Neural crest cell (in vitro differentiated cells): ENCODE measurements around the gene MLYCD. TPM values are rescaled to one million over a fixed set of nuclear protein-coding genes. Genes with fewer than 3 reads are reported as not detected.
A peak's percentile ranks its signal among the peaks of the same experiment; 100 is the strongest.

Experiments used
- DNase-seq: peaks from one replicate; pipeline ENCODE4 v3.0.0; 2021; ENCODE audit warnings: low read depth, mixed read lengths, low spot score
- H3K27ac Mint-ChIP-seq: one replicate; pipeline ENCODE4 v1.8.0; 2021; ENCODE audit warnings: mild to moderate bottlenecking, mixed read lengths; ENCODE audit not compliant: unreplicated experiment
- H3K27me3 Mint-ChIP-seq: 2 replicates; pipeline ENCODE4 v1.8.0; 2021; ENCODE audit warnings: low read depth, mild to moderate bottlenecking, mixed read lengths
- H3K36me3 Mint-ChIP-seq: 2 replicates; pipeline ENCODE4 v1.8.0; 2021; ENCODE audit warnings: low read depth, mild to moderate bottlenecking, mixed read lengths
- H3K4me1 Mint-ChIP-seq: 2 replicates; pipeline ENCODE4 v1.8.0; 2021; ENCODE audit warnings: mixed read lengths
- H3K4me3 Mint-ChIP-seq: one replicate; pipeline ENCODE4 v1.8.0; 2021; ENCODE audit warnings: mild to moderate bottlenecking, mixed read lengths
- H3K9me3 Mint-ChIP-seq: 2 replicates; pipeline ENCODE4 v1.8.0; 2021; ENCODE audit warnings: mixed read lengths
- CTCF ChIP-seq: fragments of 200-600 bp; sonication (generic); conservative IDR thresholded peaks from 2 replicates; pipeline ENCODE4 v1.5.0; 2021; ENCODE audit warnings: antibody characterized with exemption, mild to moderate bottlenecking
- total RNA-seq: library from RNA; stranded (reverse); gene quantifications from 2 replicates; pipeline ENCODE4 v1.2.1, GENCODE V29; 2021

The MLYCD gene
- total RNA-seq, 1 donor from 2014 or later, result 5.2 TPM

GRCh38 chr16:83917152-83918120, 18.5 kb downstream of the MLYCD start:
- TF ChIP-seq CTCF, result no peak
- H3K27me3 Mint-ChIP-seq, result no peaks in the 10 kb centered on the region
- H3K4me3 Mint-ChIP-seq, result no peak overlapping the region
- no peak for DNase-seq
- peaks cover under 1% of the 10 kb centered on the region for H3K4me1 Mint-ChIP-seq
- peaks cover 5% of the 10 kb centered on the region for H3K9me3 Mint-ChIP-seq
- peak overlapping the region; percentile 19 for H3K27ac Mint-ChIP-seq
- peaks cover 59% of the 10 kb centered on the region for H3K36me3 Mint-ChIP-seq

- TF ChIP-seq CTCF, result no peak
- Mint-ChIP-seq H3K36me3 (peaks cover 49% of the 10 kb centered on the region), H3K27ac (no peak overlapping the region), H3K4me3 (no peak overlapping the region), H3K4me1 (peaks cover 13% of the 10 kb centered on the region), H3K9me3 (peaks cover 4% of the 10 kb centered on the region), H3K27me3 (no peaks in the 10 kb centered on the region)
- no peak for DNase-seq
These were observed 22.1 kb downstream of the MLYCD start for GRCh38 chr16:83920894-83921491.

- Mint-ChIP-seq H3K4me1 (peaks cover 22% of the 10 kb centered on the region), H3K27me3 (no peaks in the 10 kb centered on the region), H3K4me3 (no peak overlapping the region), H3K36me3 (peaks cover 23% of the 10 kb centered on the region), H3K9me3 (no peaks in the 10 kb centered on the region), H3K27ac (no peak overlapping the region)
- TF ChIP-seq CTCF, result no peak
- no peak for DNase-seq
These were observed 24.9 kb downstream of the MLYCD start for GRCh38 chr16:83923581-83924365.

- peaks cover 22% of the 10 kb centered on the region for H3K4me1 Mint-ChIP-seq
- no peak for DNase-seq
- no peak for TF ChIP-seq CTCF
- H3K36me3 Mint-ChIP-seq, result peaks cover 14% of the 10 kb centered on the region
- no peaks in the 10 kb centered on the region for H3K27me3 Mint-ChIP-seq
- no peak overlapping the region for H3K27ac Mint-ChIP-seq
- no peak overlapping the region for H3K4me3 Mint-ChIP-seq
- no peaks in the 10 kb centered on the region for H3K9me3 Mint-ChIP-seq
These were observed 25.8 kb downstream of the MLYCD start for GRCh38 chr16:83924686-83925085.

- Mint-ChIP-seq H3K27me3 (no peaks in the 10 kb centered on the region), H3K27ac (no peak overlapping the region), H3K4me1 (peaks cover 22% of the 10 kb centered on the region), H3K4me3 (no peak overlapping the region), H3K9me3 (no peaks in the 10 kb centered on the region), H3K36me3 (peaks cover 11% of the 10 kb centered on the region)
- no peak for DNase-seq
- no peak for TF ChIP-seq CTCF
These were observed 26.4 kb downstream of the MLYCD start for GRCh38 chr16:83925095-83925905.
